NCI-H748 (cell line): ENCODE measurements around the gene GP9.
"Not testable (repeated sequence)": the region's sequence is repeated elsewhere in the genome, so short reads cannot be mapped to it uniquely, and the experiment has no call there.

Experiments used
- DNase-seq: peaks from one replicate; lab custom pipeline; 2025; ENCODE audit not compliant: unreplicated experiment; lab: John Stamatoyannopoulos, UW

GP9 gene

GRCh38 chr3:129106866-129107565, 46.4 kb downstream of the GP9 start:
- DNase-seq = no peak

GRCh38 chr3:129107793-129108192, 47.2 kb downstream of the GP9 start:
- DNase-seq = no peak

DNA sequence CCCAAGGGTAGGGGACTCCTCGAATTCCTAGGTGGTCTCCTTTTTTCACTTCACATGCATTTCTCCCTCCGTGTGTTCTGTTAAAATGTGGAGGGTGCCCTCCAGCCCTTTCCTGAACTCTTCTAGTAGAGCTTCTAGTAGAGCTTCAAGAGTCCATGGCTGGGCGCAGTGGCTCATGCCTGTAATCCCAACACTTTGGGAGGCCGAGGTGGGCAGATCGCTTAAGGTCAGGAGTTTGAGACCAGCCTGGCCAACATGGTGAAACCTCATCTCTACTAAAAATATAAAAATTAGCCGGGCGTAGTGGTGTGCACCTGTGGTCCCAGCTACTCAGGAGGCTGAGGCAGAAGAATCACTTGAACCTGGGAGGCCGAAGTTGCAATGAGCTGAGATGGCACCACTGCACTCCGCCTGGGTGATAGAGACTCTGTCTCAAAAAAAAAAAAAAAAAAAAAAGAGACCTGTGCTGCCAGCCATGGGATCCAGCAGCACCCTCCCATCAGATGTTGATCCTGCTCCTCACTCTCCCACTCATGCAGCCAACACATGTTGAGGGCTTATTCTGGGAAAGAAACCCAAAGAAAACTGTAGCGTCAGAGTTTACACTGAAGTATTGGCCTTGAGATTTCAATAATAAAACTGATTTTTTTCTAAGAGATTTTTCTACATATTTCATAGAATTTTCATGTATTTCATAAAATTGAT, 50.6 kb downstream of the GP9 start:
- DNase-seq = not testable (repeated sequence)
